ENCODE data around the gene APBB1.
A peak's percentile ranks its signal among the peaks of the same experiment; 100 is the strongest.

- TF ChIP-seq CTCF (IDR thresholded peaks at IDR 0.05) (no peak), POLR2A (IDR thresholded peaks at IDR 0.05; ENCODE audit: low read length) (peak; percentile 60), MAFK (IDR thresholded peaks at IDR 0.05; ENCODE audit: partially characterized antibody) (no peak), MAX (IDR thresholded peaks at IDR 0.05) (no peak), CHD2 (IDR thresholded peaks at IDR 0.05; ENCODE audit: low read length, partially characterized antibody) (no peak), HDAC2 (IDR thresholded peaks at IDR 0.05) (no peak), KDM1A (IDR thresholded peaks at IDR 0.05; ENCODE audit: low read depth) (no peak), RNF2 (IDR thresholded peaks at IDR 0.05; ENCODE audit: borderline replicate concordance, low read depth) (no peak), NPAS2 (CRISPR knock-in tag; IDR thresholded peaks at IDR 0.05; ENCODE audit: borderline replicate concordance) (no peak), EP300 (IDR thresholded peaks at IDR 0.05) (no peak)
These were observed at the start of gene APBB1 for GRCh38 chr11:6419009-6419631.

Measured in A549 (cell line).